ENCODE results near the gene MSI2.

GRCh38 chr17:57403236-57403635 lies 146.9 kb downstream of the MSI2 start:
- TF ChIP-seq POLR2A (IDR thresholded peaks at IDR 0.05), result no peak
- TF ChIP-seq, protein P1, sequence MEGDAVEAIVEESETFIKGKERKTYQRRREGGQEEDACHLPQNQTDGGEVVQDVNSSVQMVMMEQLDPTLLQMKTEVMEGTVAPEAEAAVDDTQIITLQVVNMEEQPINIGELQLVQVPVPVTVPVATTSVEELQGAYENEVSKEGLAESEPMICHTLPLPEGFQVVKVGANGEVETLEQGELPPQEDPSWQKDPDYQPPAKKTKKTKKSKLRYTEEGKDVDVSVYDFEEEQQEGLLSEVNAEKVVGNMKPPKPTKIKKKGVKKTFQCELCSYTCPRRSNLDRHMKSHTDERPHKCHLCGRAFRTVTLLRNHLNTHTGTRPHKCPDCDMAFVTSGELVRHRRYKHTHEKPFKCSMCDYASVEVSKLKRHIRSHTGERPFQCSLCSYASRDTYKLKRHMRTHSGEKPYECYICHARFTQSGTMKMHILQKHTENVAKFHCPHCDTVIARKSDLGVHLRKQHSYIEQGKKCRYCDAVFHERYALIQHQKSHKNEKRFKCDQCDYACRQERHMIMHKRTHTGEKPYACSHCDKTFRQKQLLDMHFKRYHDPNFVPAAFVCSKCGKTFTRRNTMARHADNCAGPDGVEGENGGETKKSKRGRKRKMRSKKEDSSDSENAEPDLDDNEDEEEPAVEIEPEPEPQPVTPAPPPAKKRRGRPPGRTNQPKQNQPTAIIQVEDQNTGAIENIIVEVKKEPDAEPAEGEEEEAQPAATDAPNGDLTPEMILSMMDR (IDR thresholded peaks at IDR 0.05), result no peak
